Stimulated activated CD4-positive, alpha-beta T cell treated with anti-CD3 and anti-CD28 coated beads, Interleukin-12 subunit alpha, Interleukin-12 subunit beta, amount 100 ng/mL, for 4 hours (primary cell): Measurements from ENCODE around the gene PSMB8.
A peak's percentile ranks its signal among the peaks of the same experiment; 100 is the strongest.
"Not testable (repeated sequence)": the region's sequence is repeated elsewhere in the genome, so short reads cannot be mapped to it uniquely, and the experiment has no call there.

ENCODE experiments used
- DNase-seq: peaks from one replicate; pipeline ENCODE4 v3.0.0-alpha.2; 2020

Gene PSMB8

GRCh38 chr6:32836873-32837272 lies 7.0 kb downstream of the PSMB8 start:
- no peak for DNase-seq

- DNase-seq = no peak
Measured at GRCh38 chr6:32835167-32835893, 8.5 kb downstream of the PSMB8 start.

GRCh38 chr6:32833664-32834063 lies 10.2 kb downstream of the PSMB8 start:
- DNase-seq = no peak

- no peak for DNase-seq
Measured at GRCh38 chr6:32832535-32832934, 11.3 kb downstream of the PSMB8 start.

GRCh38 chr6:32830936-32831335 lies 12.9 kb downstream of the PSMB8 start:
- DNase-seq = no peak

- DNase-seq = no peak
Measured at GRCh38 chr6:32830017-32830416, 13.8 kb downstream of the PSMB8 start.

- DNase-seq = no peak
Measured at GRCh38 chr6:32829495-32829894, 14.4 kb downstream of the PSMB8 start.

- no peak for DNase-seq
Measured at GRCh38 chr6:32827025-32827424, 16.8 kb downstream of the PSMB8 start.

GRCh38 chr6:32825966-32826365 lies 17.9 kb downstream of the PSMB8 start:
- no peak for DNase-seq

GRCh38 chr6:32819729-32820128 lies 24.1 kb downstream of the PSMB8 start:
- no peak for DNase-seq

GRCh38 chr6:32818867-32819266 lies 25.0 kb downstream of the PSMB8 start:
- no peak for DNase-seq

GRCh38 chr6:32816746-32817204 lies 27.1 kb downstream of the PSMB8 start, which contains the start of gene HLA-DOB:
Gene HLA-DOB (minus strand): TSS chr6:32817002. CDS start chr6:32816951, 51 bp downstream.
- DNase-seq = no peak

GRCh38 chr6:32815996-32816395 lies 27.9 kb downstream of the PSMB8 start:
- no peak for DNase-seq

- DNase-seq = no peak
Measured at GRCh38 chr6:32815115-32815514, 28.7 kb downstream of the PSMB8 start.

- DNase-seq = no peak
Measured at GRCh38 chr6:32814145-32814544, 29.7 kb downstream of the PSMB8 start.

GRCh38 chr6:32809171-32809570 lies 34.7 kb downstream of the PSMB8 start:
- no peak for DNase-seq

GRCh38 chr6:32807020-32807580 lies 36.7 kb downstream of the PSMB8 start:
- no peak for DNase-seq

- not testable (repeated sequence) for DNase-seq
Measured at GRCh38 chr6:32805404-32805803, 38.4 kb downstream of the PSMB8 start.

- DNase-seq = no peak
Measured at GRCh38 chr6:32803416-32803815, 40.4 kb downstream of the PSMB8 start.

GRCh38 chr6:32799740-32800139 lies 44.1 kb downstream of the PSMB8 start:
- DNase-seq = no peak

- no peak for DNase-seq
Measured at GRCh38 chr6:32799168-32799567, 44.7 kb downstream of the PSMB8 start.

GRCh38 chr6:32796848-32797776 lies 46.7 kb downstream of the PSMB8 start:
- peak; percentile 79 for DNase-seq

GRCh38 chr6:32794510-32794909 lies 49.3 kb downstream of the PSMB8 start:
- no peak for DNase-seq
